HepG2 (cell line): ENCODE data around the gene RBM47.

Experiments used
- GABPA ChIP-seq, 2 experiments: IDR thresholded peaks; 2 replicates each; pipeline ENCODE4 v1.6.1; 2011 to 2016; ENCODE audit warnings: low read depth in 2 of 2, low read length in 1 of 2, missing biosample characterization in 1 of 2, missing genetic modification characterization in 1 of 2
- KAT7 ChIP-seq: IDR thresholded peaks from 2 replicates; pipeline ENCODE4 v1.6.1; 2018; ENCODE audit warnings: borderline replicate concordance, missing compliant biosample characterization
- MED1 ChIP-seq: sonication (generic); formaldehyde crosslinking; IDR thresholded peaks from 2 replicates; pipeline ENCODE4 v1.4.0; 2020; ENCODE audit warnings: missing genetic modification reagents
- MYNN ChIP-seq: sonication (generic); formaldehyde crosslinking; IDR thresholded peaks from 2 replicates; pipeline ENCODE4 v1.4.0; 2020; ENCODE audit warnings: mild to moderate bottlenecking, low read depth, missing genetic modification reagents
- SMYD3 ChIP-seq: sonication (generic); formaldehyde crosslinking; IDR thresholded peaks from 2 replicates; pipeline ENCODE4 v1.8.1; 2023; ENCODE audit warnings: mild to moderate bottlenecking, missing genetic modification reagents
- TAF1 ChIP-seq: sonication (generic); formaldehyde crosslinking; IDR thresholded peaks from 2 replicates; pipeline ENCODE4 v1.4.0; 2020; ENCODE audit warnings: missing genetic modification reagents
- ZNF44 ChIP-seq: sonication (generic); formaldehyde crosslinking; IDR thresholded peaks from 2 replicates; pipeline ENCODE4 v1.5.1; 2020; ENCODE audit warnings: mild to moderate bottlenecking, missing genetic modification reagents
- TF ChIP-seq, protein P1 (sequence below): sonication (generic); formaldehyde crosslinking; IDR thresholded peaks from 2 replicates; pipeline ENCODE4 v1.4.0; 2020; ENCODE audit warnings: missing genetic modification reagents, mild to moderate bottlenecking, borderline replicate concordance
- TF ChIP-seq, protein P2 (sequence below): IDR thresholded peaks from 2 replicates; pipeline ENCODE4 v1.6.1; 2016
- TF ChIP-seq, protein P3 (sequence below): sonication (generic); formaldehyde crosslinking; IDR thresholded peaks from 2 replicates; pipeline ENCODE4 v1.5.0; 2020; ENCODE audit warnings: mild to moderate bottlenecking, missing genetic modification reagents, moderate library complexity

DNA sequence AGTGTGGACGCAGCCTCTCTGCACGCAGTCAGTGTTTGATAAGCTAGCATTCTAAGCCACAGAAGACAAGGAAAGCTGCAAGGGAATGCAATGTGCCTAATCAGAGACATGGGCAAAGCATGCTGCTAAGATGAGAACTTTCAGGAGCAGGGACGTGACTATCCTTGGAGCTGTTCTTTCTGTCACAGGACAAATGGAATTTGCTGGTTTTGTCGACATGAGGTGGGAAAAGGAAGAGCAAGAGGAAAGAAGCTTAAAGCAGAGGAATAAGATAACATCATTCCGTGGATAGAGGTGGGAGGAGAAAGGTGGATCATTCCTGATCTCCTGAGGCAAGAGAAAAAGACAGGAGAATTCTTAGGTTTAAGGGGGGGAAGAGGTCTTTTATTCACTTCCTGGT, 33.7 kb downstream of the RBM47 start:
- TF ChIP-seq MYNN (CRISPR knock-in tag) (no peak), TAF1 (CRISPR knock-in tag) (no peak), ZNF44 (CRISPR knock-in tag) (no peak), GABPA (IDR thresholded peaks at IDR 0.05; ENCODE audit: low read depth, low read length) (no peak), GABPA (CRISPR knock-in tag; IDR thresholded peaks at IDR 0.05; ENCODE audit: low read depth) (no peak), KAT7 (no peak), SMYD3 (CRISPR knock-in tag) (no peak), MED1 (CRISPR knock-in tag) (no peak)
- TF ChIP-seq, protein P1, sequence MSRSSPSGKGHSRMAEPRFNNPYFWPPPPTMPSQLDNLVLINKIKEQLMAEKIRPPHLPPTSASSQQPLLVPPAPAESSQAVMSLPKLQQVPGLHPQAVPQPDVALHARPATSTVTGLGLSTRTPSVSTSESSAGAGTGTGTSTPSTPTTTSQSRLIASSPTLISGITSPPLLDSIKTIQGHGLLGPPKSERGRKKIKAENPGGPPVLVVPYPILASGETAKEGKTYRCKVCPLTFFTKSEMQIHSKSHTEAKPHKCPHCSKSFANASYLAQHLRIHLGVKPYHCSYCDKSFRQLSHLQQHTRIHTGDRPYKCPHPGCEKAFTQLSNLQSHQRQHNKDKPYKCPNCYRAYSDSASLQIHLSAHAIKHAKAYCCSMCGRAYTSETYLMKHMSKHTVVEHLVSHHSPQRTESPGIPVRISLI (CRISPR knock-in tag) = no peak
- TF ChIP-seq, protein P2, sequence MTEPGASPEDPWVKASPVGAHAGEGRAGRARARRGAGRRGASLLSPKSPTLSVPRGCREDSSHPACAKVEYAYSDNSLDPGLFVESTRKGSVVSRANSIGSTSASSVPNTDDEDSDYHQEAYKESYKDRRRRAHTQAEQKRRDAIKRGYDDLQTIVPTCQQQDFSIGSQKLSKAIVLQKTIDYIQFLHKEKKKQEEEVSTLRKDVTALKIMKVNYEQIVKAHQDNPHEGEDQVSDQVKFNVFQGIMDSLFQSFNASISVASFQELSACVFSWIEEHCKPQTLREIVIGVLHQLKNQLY (CRISPR knock-in tag) = no peak
- TF ChIP-seq, protein P3, sequence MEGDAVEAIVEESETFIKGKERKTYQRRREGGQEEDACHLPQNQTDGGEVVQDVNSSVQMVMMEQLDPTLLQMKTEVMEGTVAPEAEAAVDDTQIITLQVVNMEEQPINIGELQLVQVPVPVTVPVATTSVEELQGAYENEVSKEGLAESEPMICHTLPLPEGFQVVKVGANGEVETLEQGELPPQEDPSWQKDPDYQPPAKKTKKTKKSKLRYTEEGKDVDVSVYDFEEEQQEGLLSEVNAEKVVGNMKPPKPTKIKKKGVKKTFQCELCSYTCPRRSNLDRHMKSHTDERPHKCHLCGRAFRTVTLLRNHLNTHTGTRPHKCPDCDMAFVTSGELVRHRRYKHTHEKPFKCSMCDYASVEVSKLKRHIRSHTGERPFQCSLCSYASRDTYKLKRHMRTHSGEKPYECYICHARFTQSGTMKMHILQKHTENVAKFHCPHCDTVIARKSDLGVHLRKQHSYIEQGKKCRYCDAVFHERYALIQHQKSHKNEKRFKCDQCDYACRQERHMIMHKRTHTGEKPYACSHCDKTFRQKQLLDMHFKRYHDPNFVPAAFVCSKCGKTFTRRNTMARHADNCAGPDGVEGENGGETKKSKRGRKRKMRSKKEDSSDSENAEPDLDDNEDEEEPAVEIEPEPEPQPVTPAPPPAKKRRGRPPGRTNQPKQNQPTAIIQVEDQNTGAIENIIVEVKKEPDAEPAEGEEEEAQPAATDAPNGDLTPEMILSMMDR (CRISPR knock-in tag) = no peak
